Glomerular visceral epithelial cell (primary cell): ENCODE measurements around the gene ENKUR.

ENCODE experiments used
- DNase-seq: peaks from one replicate; pipeline ENCODE4 v3.0.0-alpha.2; 2016; ENCODE audit errors: extremely low spot score

The ENKUR gene

DNA sequence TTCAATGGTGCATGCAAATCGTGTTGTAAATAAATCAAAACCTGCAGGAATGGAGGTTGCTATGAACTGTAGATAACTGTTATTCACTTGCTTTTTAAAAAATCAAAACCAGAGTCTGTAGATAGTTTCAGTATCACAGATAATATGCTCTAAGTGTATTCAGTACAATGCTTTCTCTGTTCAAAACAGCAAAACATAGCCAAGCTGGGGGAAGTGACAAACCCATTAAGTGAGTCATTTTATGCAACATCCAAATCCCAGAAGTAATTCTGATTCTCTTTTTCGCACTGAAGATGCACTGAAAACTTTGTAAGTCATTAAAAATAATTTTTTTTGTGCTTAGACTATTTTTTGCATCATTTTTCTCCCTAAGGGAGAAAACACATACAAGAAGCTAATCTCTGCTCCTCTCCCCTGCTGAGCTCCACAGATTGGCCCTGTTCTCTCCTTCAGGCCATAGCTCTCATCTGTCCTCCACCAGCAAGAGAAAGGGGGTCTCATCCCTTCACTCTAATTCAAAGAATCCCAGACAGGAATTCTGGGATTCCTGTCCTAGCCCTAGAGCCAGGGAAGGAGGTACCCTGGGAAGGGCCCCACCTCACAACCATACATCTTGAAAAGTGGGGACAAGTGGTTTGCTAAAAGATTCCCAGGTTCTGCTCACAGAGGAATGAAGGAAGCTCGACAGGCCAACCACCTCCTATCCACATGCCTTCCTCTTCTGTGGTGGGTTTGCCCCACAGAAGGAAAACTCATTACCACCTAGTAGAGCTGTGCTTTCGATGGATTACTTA, 68.5 kb downstream of the ENKUR start:
- DNase-seq, result no peak

- peak; percentile 56 for DNase-seq
Measured at GRCh38 chr10:24944512-24945255, 71.3 kb downstream of the ENKUR start.

GRCh38 chr10:24938525-24938924, 77.4 kb downstream of the ENKUR start:
- no peak for DNase-seq

DNA sequence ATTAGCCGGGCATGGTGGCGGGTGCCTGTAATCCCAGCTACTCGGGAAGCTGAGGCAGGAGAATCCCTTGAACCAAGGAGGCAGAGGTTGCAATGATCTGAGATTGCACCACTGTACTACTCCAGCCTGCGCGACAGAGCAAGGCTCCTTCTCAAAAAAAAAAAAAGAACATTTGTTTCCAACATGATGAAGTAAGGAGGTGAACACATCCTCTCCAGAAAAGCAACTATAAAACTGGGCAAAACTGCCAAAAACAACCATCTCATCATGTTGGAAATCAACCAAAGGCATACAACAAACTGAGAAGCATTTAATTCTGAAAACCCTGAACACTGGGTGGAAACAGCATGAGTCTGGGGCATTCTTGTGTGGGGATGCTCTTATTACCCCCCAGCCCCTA, 77.9 kb downstream of the ENKUR start:
- DNase-seq, result no peak

DNA sequence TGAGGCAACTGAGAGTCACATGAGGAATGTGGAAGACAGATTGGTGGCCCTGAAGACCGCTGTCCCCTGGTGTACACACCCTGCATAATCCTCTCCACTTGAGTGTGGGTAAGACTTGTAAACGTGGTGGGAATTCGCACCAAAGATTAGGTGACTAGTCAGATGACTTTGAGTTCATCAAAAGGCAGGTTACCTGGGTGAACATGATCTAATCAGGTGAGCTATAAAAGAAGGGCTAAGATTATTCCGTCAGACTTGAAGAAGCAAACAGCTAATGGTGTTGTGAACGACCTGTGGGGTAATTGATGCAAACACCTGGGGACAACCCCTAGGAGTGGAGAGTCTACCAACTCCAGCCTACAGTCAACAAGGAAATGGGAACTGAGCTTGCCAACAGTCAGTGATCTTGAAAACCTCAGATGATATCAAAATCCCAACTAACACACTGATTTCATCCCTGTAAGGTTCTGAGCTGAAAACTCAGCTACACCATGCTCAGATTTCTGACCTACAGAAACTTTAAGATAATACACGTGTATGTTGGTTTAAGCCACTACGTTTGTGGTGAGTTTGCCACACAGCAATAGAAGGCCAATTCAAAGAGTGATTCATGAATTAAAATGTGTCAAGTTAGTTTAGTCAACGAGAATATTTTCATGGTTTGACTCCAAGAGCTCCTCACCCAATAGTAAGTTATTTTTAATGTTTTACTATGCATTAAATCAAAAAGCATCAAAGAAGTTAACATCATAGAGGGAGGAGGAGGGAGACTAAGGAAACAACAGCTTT, 80.3 kb downstream of the ENKUR start:
- DNase-seq, result no peak
